Heart left ventricle (tissue), 13 donors: ENCODE results near the gene EDA.

Experiments
- POLR2A ChIP-seq, 2 donors: fragments of 450-650 bp; IDR thresholded peaks; one replicate each; pipeline ENCODE4 v1.6.1; 2017; ENCODE audit warnings: antibody characterized with exemption in 2 of 2, mild to moderate bottlenecking in 2 of 2, moderate library complexity in 2 of 2
- TF ChIP-seq, protein P1 (sequence below), 12 donors: fragments of 200-600 bp; sonication (generic) in 4 of 12; IDR thresholded peaks; one replicate each; pipeline versions ENCODE4 v1.5.0 to v1.8.0; 2018 to 2022; ENCODE audit warnings: antibody characterized with exemption in 12 of 12, mild to moderate bottlenecking in 5 of 12
- donor health status: ischemic (EF 13 %, LVEDD 7.1; RV severe dilation, severe dysfunction).
- donor health status: DM: no; HTN: yes; CAD: no.
- donor health status: DM: no; HTN: no; CAD: no.
- donor health status: ischemic (EF 25% LVEDD 6.9; RV normal size, moderate dysfunction).
- donor health status: ischemic (EF 25% LVEDD 5.7; RV mildly dilated, moderate dysfunction).
- donor health status: ischemic (EF 35%, LVEDD 5.7; RV mildly dilated, moderate dysfunction).
- donor health status: nonischemic (EF 11% LVEDD 7.7; RV severe dilation, severe dysfunction).
- donor health status: DM: yes; HTN: yes; CAD: no.
- donor health status: PGD.
- donor health status: ischemic (EF 29% LVEDD 5.4; RV normal size, mild dysfunction).
- donor health status: nonischemic (EF 23%, LVEDD 6.1; RV moderate dilation, normal function).

DNA sequence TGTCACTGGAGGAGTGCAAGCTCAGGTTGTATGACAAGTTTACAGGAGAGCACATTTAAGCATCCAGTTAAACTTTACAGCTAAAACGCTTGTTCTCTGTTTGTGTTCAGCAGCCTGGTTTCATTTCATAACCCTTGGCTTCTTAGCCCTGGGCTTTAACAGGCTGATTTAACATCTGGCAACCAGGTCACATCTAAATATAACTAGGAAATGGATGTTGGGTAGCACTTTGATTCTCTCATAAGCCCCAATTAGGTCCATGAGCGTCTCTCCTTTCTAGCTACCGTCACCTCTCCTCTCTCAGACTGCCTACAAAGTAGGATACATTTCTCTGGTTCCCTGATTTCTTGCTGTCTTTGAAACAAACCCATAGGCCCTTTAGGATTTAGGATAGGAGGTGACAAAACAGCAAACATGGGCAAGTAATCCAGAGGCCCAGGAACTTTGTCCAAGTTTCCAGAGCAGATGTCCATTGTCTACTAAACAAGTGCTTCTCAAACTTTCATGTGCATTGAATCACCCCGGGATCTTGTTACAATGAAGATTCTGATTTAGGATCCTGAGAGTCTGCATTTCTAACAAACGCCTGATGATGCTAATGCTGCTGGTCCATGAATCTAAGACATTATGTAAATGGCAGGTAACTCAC lies 468.8 kb downstream of the EDA start:
- TF ChIP-seq, protein P1, sequence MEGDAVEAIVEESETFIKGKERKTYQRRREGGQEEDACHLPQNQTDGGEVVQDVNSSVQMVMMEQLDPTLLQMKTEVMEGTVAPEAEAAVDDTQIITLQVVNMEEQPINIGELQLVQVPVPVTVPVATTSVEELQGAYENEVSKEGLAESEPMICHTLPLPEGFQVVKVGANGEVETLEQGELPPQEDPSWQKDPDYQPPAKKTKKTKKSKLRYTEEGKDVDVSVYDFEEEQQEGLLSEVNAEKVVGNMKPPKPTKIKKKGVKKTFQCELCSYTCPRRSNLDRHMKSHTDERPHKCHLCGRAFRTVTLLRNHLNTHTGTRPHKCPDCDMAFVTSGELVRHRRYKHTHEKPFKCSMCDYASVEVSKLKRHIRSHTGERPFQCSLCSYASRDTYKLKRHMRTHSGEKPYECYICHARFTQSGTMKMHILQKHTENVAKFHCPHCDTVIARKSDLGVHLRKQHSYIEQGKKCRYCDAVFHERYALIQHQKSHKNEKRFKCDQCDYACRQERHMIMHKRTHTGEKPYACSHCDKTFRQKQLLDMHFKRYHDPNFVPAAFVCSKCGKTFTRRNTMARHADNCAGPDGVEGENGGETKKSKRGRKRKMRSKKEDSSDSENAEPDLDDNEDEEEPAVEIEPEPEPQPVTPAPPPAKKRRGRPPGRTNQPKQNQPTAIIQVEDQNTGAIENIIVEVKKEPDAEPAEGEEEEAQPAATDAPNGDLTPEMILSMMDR (IDR thresholded peaks at IDR 0.05), result no peak
- TF ChIP-seq POLR2A (IDR thresholded peaks at IDR 0.05), result no peak
